Inflammatory macrophage treated with lipopolysaccharide for 4 hours (primary cell): ENCODE measurements around the gene MAPK7.

Experiments used
- DNase-seq: peaks from one replicate; pipeline ENCODE4 v3.0.0-alpha.2; 2020

MAPK7 gene

DNA sequence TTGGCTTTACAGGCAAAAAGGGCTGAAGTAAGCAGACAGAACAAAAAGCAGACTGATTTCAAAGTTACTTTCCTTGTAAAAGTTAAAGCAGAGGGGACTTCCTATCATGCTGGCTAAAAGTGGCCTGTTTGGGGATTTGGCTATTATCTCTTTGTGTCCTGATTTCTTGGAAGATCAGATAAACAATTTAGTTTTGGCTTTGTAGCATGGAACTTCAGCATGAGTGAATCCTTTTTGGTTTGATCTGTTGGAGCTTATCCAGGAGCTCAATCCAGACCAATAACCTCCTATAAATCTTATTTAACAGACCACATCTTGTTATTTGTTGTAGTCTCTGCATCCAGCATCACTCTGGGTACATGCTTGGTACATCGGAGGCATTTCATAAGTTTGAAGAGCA lies 23.9 kb downstream of the MAPK7 start:
- no peak for DNase-seq

DNA sequence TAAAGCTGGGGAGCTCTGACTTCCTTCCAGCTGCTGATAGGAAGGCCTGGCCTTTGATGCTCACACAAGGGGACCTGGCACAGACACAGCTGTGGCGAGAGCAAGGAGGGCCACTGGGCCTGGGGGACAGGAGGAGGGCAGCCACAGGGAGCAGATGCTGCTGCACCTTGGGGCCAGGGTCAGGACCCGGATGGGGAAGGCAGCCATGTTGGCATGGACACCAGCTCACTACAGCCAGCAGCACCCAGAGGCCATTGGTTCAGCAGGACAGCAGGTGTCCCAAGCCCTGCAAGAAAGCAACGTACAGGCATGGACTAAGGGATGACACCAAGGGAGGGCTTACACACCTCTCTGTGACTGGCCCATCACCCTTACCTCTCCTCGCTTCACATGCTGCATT lies 24.7 kb downstream of the MAPK7 start:
- no peak for DNase-seq

- no peak for DNase-seq
Observed at GRCh38 chr17:19404264-19404663, 26.0 kb downstream of the MAPK7 start.

DNA sequence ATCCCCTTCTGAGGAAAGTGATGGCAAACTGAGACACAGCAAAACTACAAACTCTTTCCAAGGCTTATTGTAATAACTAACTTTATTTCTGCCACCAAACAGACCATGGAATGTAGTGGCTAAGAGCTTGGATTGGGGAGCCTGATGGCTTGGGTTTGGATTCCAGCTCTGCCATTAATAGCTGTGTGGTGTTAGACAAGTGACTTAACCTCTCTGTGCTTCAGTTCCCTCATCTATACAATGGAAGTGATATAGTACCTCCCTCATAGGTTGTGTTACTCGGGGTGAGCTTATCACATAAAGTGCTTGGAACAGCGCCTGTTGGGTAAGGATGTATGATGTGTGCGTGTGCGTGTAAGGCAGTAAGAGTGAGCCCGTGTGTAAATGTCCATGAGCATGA lies 26.8 kb downstream of the MAPK7 start:
- DNase-seq: no peak

- no peak for DNase-seq
Observed at GRCh38 chr17:19407601-19408345, 29.5 kb downstream of the MAPK7 start.

DNA sequence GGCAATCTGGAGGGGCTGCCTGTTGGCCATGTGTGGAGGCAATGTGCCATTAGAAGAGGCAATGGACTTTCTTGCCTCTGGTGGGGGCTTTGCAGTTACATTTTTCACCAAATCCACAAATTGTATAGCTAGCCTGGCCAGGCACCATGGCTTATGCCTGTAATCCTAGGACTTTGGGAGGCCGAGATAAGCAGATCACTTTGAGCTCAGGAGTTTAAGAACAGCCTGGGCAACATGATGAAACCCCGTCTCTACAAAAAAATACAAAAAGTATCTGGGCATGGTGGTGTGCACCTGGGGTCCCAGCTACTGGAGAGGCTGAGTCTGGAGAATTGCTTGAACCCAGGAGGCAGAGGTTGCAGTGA lies 30.0 kb downstream of the MAPK7 start:
- no peak for DNase-seq

- no peak for DNase-seq
Observed at GRCh38 chr17:19409066-19409465, 30.8 kb downstream of the MAPK7 start.

GRCh38 chr17:19409509-19409908 lies 31.2 kb downstream of the MAPK7 start:
- DNase-seq: no peak

DNA sequence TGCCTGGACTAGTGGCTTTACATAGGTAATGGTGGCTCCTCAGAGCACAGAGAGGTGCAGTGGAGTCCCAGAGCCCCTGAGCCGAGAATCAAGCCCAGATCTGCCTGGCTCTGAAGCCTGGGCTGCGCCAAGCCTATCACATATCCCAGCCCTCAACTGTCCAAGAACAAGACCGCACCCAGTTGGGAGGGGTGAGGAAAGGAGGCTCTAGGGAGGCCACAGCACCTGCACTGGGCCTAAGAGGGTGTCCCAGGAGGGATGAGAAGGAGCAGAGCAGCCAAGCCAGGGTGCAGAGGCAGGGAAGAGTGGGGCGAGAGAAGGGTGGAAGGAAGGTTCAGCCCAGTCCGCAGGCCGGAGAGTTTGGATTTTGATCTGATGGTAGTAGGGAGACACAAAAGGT lies 31.8 kb downstream of the MAPK7 start:
- no peak for DNase-seq

GRCh38 chr17:19410875-19411620 lies 32.8 kb downstream of the MAPK7 start, which contains the start of gene RNF112:
RNF112 (plus strand) TSS chr17:19411232; CDS start chr17:19411409, 177 bp downstream.
- DNase-seq: no peak

DNA sequence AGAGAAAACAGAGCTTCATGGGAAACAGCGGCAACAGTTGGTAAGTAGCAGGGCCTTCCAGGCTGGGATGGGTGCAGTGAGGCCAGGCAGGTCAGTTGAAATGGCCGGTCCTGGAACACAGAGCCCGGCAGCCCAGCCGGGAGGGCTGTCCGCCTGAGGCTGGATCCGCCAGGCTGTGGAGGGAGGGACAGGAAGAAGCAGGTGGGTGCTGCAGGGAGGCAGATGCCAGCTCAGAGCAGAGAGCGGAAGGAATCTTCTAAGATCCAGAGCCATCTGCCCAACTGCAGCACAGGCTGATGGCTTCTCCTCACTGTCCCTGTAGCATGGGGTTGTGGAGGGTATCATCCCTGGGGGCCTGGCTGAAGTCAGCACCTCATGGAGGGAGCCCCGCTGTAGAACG lies 33.3 kb downstream of the MAPK7 start:
- no peak for DNase-seq

GRCh38 chr17:19412510-19412909 lies 34.2 kb downstream of the MAPK7 start:
- no peak for DNase-seq

- no peak for DNase-seq
Observed at GRCh38 chr17:19412984-19413383, 34.7 kb downstream of the MAPK7 start.

DNA sequence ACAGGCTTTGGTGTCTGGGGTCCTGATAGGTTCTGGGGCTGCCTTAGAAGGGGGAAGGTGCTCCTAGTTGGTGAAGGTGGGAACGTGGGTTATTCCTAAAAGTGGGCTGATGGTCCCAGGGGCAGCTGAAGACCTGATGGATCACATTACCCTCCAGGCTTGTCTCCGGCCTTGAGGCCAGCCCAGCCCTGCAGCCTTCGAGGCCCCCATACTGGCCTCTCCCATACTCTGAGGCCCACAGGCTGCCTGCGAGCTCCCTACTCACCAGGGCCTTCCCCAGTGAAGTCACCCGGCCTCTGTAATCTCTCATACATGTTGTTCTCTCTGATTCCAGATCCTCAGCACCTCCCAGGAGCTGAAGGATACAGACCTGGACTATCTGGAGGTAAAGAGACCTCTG lies 35.5 kb downstream of the MAPK7 start:
- DNase-seq: no peak

GRCh38 chr17:19414396-19415280 lies 36.3 kb downstream of the MAPK7 start:
- no peak for DNase-seq

GRCh38 chr17:19415311-19415710 lies 37.0 kb downstream of the MAPK7 start:
- no peak for DNase-seq

GRCh38 chr17:19415806-19416775 lies 37.8 kb downstream of the MAPK7 start:
- DNase-seq: no peak

GRCh38 chr17:19417611-19418010 lies 39.3 kb downstream of the MAPK7 start:
- no peak for DNase-seq

DNA sequence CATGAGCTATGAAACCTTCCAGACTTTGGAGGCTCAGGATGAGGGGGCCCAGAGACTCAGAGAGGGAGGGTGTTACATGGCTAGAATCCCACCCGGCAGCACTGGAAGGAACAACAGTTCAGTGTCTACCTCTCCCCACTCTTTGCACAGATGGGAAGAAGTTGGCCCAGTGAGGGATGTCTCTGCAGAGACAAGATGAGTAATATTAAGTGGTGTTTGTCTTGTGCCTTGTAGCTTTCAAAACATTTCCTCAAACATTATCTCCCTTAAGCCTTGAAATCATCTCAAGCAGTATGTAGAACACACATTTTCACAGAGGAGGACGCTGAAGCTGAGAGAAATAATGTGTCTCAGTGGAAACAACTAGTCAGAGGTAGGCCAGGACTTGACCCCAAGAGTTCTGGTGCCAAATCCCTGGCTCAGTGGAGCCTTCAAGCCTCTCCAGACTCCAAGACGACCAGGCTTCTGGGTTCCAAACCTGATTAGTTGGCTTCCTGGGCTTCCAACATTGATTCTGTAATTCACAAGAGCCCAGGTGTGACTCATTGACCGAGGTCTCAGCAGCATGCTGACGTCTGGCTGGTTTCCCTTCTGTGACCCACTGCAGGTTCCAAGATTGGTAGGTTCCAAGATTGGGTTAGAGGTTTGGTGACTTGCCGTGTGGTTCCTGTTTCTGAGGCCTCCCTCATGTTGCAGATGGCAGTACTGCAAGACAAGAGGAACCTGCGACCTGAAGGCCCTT lies 40.1 kb downstream of the MAPK7 start:
- DNase-seq: peak; percentile 60

DNA sequence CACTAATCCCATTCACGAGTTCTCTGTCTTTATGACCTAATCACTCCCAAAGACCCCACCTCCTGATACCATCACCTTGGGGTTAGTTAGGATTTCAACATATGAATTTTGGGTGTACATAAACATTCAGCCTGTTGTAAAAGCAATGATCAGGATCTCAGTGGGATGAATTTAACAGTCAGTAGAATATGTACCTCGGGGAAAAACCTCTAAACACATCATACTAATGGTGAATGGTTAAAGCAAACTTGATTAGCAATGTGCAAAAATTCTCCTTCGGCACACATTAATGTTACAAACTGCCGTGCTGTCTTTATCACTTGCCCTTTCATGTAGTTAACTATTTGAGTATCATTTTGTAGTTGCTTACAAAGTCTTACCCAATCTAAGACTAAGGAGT lies 42.9 kb downstream of the MAPK7 start:
- no peak for DNase-seq

- DNase-seq: no peak
Observed at GRCh38 chr17:19421926-19422325, 43.6 kb downstream of the MAPK7 start.
